Peyer's patch (tissue), 4 donors: ENCODE data around the gene FBH1.

Experiments
- CTCF ChIP-seq, 6 experiments: fragments of 450-650 bp in 4 of 6; fragments of 200-600 bp in 2 of 6; sonication (generic) in 1 of 6; IDR thresholded peaks; one replicate each; pipeline ENCODE4 v1.5.1; 2017 to 2019; ENCODE audit warnings: antibody characterized with exemption in 6 of 6, mild to moderate bottlenecking in 3 of 6, moderate library complexity in 1 of 6
- POLR2A ChIP-seq, 2 donors: fragments of 450-650 bp; IDR thresholded peaks; one replicate each; pipeline ENCODE4 v1.5.1; 2017; ENCODE audit warnings: antibody characterized with exemption in 2 of 2, mild to moderate bottlenecking in 2 of 2, moderate library complexity in 2 of 2

DNA sequence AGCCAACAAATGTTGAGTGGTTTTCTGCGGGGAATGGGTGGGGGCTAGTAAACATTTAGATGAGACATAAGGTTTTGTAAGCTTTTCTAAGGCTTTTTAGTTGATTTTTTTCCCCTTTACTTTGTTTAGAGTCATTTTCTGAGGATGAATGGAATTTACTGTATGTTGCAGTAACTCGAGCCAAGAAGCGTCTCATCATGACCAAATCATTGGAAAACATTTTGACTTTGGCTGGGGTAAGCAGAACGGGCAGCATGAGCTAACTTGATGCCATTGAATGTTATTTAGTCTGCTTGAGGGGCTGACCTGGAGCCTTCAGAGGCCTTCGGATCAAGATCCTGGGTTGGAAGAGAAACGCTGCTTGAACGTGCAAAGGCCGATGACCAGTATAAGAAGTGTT is 37.3 kb downstream of the FBH1 start:
- TF ChIP-seq CTCF (IDR thresholded peaks at IDR 0.05) (no peak), POLR2A (IDR thresholded peaks at IDR 0.05) (no peak)
